WTC11 (cell line): ENCODE measurements around the gene TBC1D22B. TPM values are rescaled to one million over a fixed set of nuclear protein-coding genes. Genes with fewer than 3 reads are reported as not detected.

Source experiments
- ATAC-seq: fragments of 200-7000 bp; cut with Tn5 transposase; 2 replicates; pipeline ENCODE4 v1.10.0; 2021; ENCODE audit warnings: mild to moderate bottlenecking, moderate library complexity
- CTCF ChIA-PET: fragments of 300-600 bp; sonication (Branson Sonifier 250); formaldehyde crosslinking; loops from one replicate; lab custom pipeline; 2021; ENCODE audit warnings: antibody characterized with exemption; lab: Charles Lee
- POLR2A ChIA-PET: fragments of 350-600 bp; sonication (Branson Sonifier 250); formaldehyde crosslinking; loops from one replicate; lab custom pipeline; 2021; ENCODE audit warnings: antibody characterized with exemption; lab: Charles Lee
- DNase-seq: peaks from one replicate; pipeline ENCODE4 v3.0.0; 2021; ENCODE audit warnings: low spot score
- H3K27ac Mint-ChIP-seq: 2 replicates; pipeline ENCODE4 v1.8.0; 2021; ENCODE audit warnings: mixed read lengths
- H3K27me3 Mint-ChIP-seq: 2 replicates; pipeline ENCODE4 v1.8.0; 2021; ENCODE audit warnings: low read depth, mild to moderate bottlenecking, moderate library complexity, mixed read lengths
- H3K36me3 Mint-ChIP-seq: 2 replicates; pipeline ENCODE4 v1.8.0; 2021; ENCODE audit warnings: mixed read lengths
- H3K4me1 Mint-ChIP-seq: 2 replicates; pipeline ENCODE4 v1.8.0; 2022; ENCODE audit warnings: mixed read lengths
- H3K4me3 Mint-ChIP-seq: 2 replicates; pipeline ENCODE4 v1.8.0; 2021; ENCODE audit warnings: mild to moderate bottlenecking, moderate library complexity, mixed read lengths
- H3K9me3 Mint-ChIP-seq: 2 replicates; pipeline ENCODE4 v1.8.0; 2021; ENCODE audit warnings: mixed read lengths
- AFF4 ChIP-seq: sonication (generic); formaldehyde crosslinking; IDR thresholded peaks from 2 replicates; pipeline ENCODE4 v1.8.1; 2023; ENCODE audit warnings: mild to moderate bottlenecking, missing genetic modification reagents, borderline replicate concordance
- CTCF ChIP-seq: fragments of 200-600 bp; IDR thresholded peaks from 2 replicates; pipeline ENCODE4 v1.8.0; 2022; ENCODE audit warnings: antibody characterized with exemption
- MXD4 ChIP-seq: fragments of 250-450 bp; sonication (Bioruptor Pico); IDR thresholded peaks from 2 replicates; pipeline ENCODE4 v1.8.0; 2021; ENCODE audit warnings: mild to moderate bottlenecking, moderate library complexity, borderline replicate concordance
- NFYB ChIP-seq: sonication (generic); formaldehyde crosslinking; conservative IDR thresholded peaks from 2 replicates; pipeline ENCODE4 v1.8.0; 2022; ENCODE audit warnings: low read depth, missing genetic modification reagents
- PRRX2 ChIP-seq: fragments of 250-450 bp; sonication (Bioruptor Pico); IDR thresholded peaks from 2 replicates; pipeline ENCODE4 v1.8.0; 2021; ENCODE audit warnings: mild to moderate bottlenecking
- ZNF138 ChIP-seq: sonication (generic); formaldehyde crosslinking; conservative IDR thresholded peaks from 2 replicates; pipeline ENCODE4 v1.8.1; 2022; ENCODE audit warnings: mild to moderate bottlenecking, moderate library complexity, missing genetic modification reagents
- ZNF281 ChIP-seq: sonication (generic); formaldehyde crosslinking; IDR thresholded peaks from 2 replicates; pipeline ENCODE4 v1.8.0; 2023; ENCODE audit warnings: mild to moderate bottlenecking, missing genetic modification reagents
- ZNF416 ChIP-seq: fragments of 250-450 bp; sonication (Bioruptor Pico); IDR thresholded peaks from 2 replicates; pipeline ENCODE4 v1.9.0; 2021; ENCODE audit warnings: mild to moderate bottlenecking, inconsistent platforms
- total RNA-seq: library from RNA; stranded (reverse); gene quantifications from 3 replicates; pipeline ENCODE4 v1.2.3, GENCODE V29; 2021
- TF ChIP-seq, protein P1 (sequence below): sonication (generic); formaldehyde crosslinking; IDR thresholded peaks from 2 replicates; pipeline ENCODE4 v1.8.1; 2023; ENCODE audit warnings: mild to moderate bottlenecking, missing genetic modification reagents, moderate library complexity
- TF ChIP-seq, protein P2 (sequence below): sonication (generic); formaldehyde crosslinking; IDR thresholded peaks from 2 replicates; pipeline ENCODE4 v1.8.1; 2023; ENCODE audit warnings: mild to moderate bottlenecking, missing genetic modification reagents
- TF ChIP-seq, protein P3 (sequence below): sonication (generic); formaldehyde crosslinking; IDR thresholded peaks from 2 replicates; pipeline ENCODE4 v1.8.0; 2023; ENCODE audit warnings: missing genetic modification reagents, mild to moderate bottlenecking, borderline replicate concordance
- TF ChIP-seq, protein P4 (sequence below): sonication (generic); formaldehyde crosslinking; IDR thresholded peaks from 2 replicates; pipeline ENCODE4 v1.8.0; 2022; ENCODE audit warnings: missing genetic modification reagents

TBC1D22B gene
- total RNA-seq, 1 experiment from 2014 or later, result 16.4 TPM

DNA sequence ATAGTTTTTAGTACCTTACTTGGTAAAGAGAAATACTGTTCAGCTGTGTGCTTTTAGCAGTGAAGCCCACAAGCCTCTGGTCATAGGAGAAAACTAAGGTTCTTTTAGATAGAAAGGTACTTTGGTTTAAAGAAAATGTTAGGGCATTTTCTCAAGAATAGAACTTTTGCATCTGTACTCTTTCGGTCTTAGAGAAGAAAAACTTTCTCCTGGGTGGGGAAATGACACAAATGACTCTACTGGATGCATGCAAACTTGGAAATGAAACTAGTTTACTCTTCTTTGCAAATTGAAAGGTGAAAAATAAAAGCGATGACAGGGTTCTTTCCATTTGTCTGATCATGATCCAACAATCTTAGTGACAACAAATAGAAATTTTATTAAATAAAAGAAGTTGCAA is 2.5 kb downstream of the TBC1D22B start (continued):
- TF ChIP-seq AFF4 (CRISPR knock-in tag), result no peak
- TF ChIP-seq, protein P1, sequence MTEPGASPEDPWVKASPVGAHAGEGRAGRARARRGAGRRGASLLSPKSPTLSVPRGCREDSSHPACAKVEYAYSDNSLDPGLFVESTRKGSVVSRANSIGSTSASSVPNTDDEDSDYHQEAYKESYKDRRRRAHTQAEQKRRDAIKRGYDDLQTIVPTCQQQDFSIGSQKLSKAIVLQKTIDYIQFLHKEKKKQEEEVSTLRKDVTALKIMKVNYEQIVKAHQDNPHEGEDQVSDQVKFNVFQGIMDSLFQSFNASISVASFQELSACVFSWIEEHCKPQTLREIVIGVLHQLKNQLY, result no peak
- no peak for TF ChIP-seq PRRX2 (CRISPR knock-in tag)
- TF ChIP-seq, protein P2, sequence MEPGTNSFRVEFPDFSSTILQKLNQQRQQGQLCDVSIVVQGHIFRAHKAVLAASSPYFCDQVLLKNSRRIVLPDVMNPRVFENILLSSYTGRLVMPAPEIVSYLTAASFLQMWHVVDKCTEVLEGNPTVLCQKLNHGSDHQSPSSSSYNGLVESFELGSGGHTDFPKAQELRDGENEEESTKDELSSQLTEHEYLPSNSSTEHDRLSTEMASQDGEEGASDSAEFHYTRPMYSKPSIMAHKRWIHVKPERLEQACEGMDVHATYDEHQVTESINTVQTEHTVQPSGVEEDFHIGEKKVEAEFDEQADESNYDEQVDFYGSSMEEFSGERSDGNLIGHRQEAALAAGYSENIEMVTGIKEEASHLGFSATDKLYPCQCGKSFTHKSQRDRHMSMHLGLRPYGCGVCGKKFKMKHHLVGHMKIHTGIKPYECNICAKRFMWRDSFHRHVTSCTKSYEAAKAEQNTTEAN (CRISPR knock-in tag), result no peak
- no peak for TF ChIP-seq ZNF281 (CRISPR knock-in tag)
- no peak for TF ChIP-seq MXD4 (CRISPR knock-in tag)
- TF ChIP-seq CTCF, result no peak
- TF ChIP-seq, protein P3, sequence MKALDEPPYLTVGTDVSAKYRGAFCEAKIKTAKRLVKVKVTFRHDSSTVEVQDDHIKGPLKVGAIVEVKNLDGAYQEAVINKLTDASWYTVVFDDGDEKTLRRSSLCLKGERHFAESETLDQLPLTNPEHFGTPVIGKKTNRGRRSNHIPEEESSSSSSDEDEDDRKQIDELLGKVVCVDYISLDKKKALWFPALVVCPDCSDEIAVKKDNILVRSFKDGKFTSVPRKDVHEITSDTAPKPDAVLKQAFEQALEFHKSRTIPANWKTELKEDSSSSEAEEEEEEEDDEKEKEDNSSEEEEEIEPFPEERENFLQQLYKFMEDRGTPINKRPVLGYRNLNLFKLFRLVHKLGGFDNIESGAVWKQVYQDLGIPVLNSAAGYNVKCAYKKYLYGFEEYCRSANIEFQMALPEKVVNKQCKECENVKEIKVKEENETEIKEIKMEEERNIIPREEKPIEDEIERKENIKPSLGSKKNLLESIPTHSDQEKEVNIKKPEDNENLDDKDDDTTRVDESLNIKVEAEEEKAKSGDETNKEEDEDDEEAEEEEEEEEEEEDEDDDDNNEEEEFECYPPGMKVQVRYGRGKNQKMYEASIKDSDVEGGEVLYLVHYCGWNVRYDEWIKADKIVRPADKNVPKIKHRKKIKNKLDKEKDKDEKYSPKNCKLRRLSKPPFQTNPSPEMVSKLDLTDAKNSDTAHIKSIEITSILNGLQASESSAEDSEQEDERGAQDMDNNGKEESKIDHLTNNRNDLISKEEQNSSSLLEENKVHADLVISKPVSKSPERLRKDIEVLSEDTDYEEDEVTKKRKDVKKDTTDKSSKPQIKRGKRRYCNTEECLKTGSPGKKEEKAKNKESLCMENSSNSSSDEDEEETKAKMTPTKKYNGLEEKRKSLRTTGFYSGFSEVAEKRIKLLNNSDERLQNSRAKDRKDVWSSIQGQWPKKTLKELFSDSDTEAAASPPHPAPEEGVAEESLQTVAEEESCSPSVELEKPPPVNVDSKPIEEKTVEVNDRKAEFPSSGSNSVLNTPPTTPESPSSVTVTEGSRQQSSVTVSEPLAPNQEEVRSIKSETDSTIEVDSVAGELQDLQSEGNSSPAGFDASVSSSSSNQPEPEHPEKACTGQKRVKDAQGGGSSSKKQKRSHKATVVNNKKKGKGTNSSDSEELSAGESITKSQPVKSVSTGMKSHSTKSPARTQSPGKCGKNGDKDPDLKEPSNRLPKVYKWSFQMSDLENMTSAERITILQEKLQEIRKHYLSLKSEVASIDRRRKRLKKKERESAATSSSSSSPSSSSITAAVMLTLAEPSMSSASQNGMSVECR, result no peak
- TF ChIP-seq NFYB (CRISPR knock-in tag), result no peak
- no peak for TF ChIP-seq ZNF138 (CRISPR knock-in tag)

DNA sequence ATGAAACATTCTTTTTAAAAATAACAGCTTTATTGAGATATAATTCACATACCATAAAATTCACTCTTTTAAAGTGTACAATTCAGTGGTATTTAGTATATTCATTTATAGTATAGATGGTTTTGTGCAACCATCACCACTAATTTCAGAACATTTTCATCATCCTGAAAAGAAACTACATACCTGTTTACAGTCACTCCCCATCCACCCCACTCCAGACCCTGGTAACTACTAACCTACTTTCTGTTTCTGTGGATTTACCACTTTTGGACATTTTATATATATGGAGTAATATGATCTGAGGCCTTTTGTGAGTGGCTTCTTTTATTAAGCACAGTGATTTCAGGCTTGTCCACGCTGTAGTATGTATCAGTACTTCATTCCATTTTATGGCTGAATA is 2.9 kb downstream of the TBC1D22B start:
- Mint-ChIP-seq H3K27ac (no peak overlapping the region), H3K9me3 (no peaks in the 10 kb centered on the region), H3K4me3 (no peak overlapping the region), H3K4me1 (peaks cover 57% of the 10 kb centered on the region), H3K27me3 (peaks cover 2% of the 10 kb centered on the region), H3K36me3 (no peaks in the 10 kb centered on the region)
- ChIA-PET POLR2A (no interaction called here), CTCF (no interaction called here)
- no peak for ATAC-seq
- DNase-seq, result no peak
- TF ChIP-seq, protein P3, result no peak
- TF ChIP-seq ZNF416 (CRISPR knock-in tag), result no peak
- TF ChIP-seq, protein P4, sequence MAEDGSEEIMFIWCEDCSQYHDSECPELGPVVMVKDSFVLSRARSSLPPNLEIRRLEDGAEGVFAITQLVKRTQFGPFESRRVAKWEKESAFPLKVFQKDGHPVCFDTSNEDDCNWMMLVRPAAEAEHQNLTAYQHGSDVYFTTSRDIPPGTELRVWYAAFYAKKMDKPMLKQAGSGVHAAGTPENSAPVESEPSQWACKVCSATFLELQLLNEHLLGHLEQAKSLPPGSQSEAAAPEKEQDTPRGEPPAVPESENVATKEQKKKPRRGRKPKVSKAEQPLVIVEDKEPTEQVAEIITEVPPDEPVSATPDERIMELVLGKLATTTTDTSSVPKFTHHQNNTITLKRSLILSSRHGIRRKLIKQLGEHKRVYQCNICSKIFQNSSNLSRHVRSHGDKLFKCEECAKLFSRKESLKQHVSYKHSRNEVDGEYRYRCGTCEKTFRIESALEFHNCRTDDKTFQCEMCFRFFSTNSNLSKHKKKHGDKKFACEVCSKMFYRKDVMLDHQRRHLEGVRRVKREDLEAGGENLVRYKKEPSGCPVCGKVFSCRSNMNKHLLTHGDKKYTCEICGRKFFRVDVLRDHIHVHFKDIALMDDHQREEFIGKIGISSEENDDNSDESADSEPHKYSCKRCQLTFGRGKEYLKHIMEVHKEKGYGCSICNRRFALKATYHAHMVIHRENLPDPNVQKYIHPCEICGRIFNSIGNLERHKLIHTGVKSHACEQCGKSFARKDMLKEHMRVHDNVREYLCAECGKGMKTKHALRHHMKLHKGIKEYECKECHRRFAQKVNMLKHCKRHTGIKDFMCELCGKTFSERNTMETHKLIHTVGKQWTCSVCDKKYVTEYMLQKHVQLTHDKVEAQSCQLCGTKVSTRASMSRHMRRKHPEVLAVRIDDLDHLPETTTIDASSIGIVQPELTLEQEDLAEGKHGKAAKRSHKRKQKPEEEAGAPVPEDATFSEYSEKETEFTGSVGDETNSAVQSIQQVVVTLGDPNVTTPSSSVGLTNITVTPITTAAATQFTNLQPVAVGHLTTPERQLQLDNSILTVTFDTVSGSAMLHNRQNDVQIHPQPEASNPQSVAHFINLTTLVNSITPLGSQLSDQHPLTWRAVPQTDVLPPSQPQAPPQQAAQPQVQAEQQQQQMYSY (CRISPR knock-in tag), result no peak
